HG02588 (cell line): ENCODE data around the gene HNRNPK.

ENCODE experiments used
- ATAC-seq: cut with Tn5 transposase; IDR thresholded peaks from one replicate; pipeline ENCODE4 v1.9.1; 2021; ENCODE audit warnings: mild to moderate bottlenecking, moderate library complexity; ENCODE audit not compliant: unreplicated experiment

HNRNPK gene

DNA sequence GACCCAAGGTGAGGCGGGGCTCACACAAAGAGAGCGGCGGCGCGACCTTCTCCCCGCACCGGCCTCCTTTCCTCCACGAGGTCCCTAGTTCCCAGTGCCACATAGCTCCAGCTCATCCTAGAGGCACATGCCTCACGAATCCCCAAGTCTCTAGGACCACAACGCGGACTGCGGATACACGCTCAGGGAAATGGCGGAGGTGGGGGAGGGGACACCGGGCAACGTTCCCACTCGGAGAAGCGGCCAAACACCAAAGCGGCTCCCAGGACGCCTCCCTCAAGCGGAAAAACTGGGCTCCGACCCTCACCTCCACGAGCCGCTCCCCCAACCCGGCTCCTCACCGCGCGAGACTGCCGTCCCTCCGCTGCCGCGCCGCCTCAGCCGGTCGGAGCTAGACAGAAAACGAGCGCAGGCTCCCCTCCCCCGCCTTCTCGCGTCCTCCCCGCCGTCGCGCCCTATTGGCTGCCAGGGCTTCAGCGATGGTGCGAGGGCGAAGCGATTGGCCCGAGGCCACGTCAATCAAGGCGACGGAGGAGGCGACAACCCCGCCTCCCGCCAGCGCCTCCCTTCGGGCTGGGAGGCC, at the start of gene HNRNPK:
TSS of gene HNRNPK (minus strand) at position 404 of the 583 bp plus-strand sequence. CDS start 1,963 bp downstream, outside the sequence.
- ATAC-seq, result peak; percentile 87

DNA sequence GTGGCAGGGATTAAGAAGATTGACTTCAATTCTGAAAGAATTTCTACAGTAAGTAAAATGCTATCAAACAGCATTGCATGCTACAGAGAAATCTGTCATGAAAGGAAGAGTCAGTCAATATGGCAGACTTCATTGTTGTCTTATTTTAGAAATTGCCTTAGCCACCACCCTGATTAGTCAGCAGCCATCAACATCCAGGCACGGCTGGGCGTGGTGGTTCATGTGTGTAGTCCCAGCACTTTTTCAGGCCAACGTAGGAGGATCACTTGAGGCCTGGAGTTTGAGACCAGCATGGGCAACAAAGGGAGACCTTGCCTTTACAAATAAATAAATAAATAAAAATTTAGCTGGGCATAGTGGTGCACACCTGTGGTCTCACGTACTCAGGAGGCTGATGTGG, 47.2 kb upstream of the HNRNPK start:
- no peak for ATAC-seq

DNA sequence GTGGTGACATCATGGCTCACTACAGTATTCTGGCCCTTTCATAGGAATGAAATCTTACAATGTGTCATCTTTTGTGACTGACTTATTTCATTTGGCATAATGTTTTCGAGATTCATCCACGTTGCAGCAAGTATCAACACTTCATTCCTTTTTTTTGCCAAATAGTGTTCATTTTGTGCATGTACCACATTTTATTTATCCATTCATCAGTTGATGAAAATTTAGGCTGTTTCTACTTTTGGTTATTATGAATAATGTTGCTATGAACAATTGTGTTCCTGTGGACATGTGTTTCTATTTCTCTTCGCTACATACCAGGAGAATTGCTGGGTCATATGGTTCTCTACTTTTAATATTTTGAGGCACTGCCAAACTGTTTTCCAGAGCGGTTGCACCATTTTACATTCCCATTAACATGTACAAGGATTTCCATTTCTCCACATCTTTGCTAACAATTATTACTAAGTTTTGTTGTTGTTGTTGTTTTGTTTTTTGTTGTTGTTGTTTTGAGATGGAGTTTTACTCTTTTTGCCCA, 44.1 kb upstream of the HNRNPK start:
- no peak for ATAC-seq

- no peak for ATAC-seq
Observed at GRCh38 chr9:84007662-84008061, 27.6 kb upstream of the HNRNPK start.

- ATAC-seq, result no peak
Observed at GRCh38 chr9:84003246-84003645, 23.2 kb upstream of the HNRNPK start.

- ATAC-seq, result no peak
Observed at GRCh38 chr9:84002344-84002743, 22.3 kb upstream of the HNRNPK start.

DNA sequence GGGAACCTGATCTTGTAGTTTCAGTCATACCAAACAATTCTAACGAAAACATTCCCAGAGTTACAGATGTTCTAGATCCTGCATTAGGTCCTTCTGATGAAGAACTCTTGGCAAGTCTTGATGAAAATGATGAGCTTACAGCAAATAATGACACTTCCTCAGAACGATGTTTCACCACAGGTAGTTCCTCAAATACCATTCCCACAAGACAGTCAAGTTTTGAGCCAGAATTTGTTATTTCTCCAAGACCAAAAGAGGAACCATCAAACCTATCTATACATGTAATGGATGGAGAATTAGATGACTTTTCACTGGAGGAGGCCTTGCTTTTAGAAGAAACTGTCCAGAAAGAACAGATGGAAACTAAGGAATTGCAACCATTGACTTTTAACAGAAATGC, 21.6 kb upstream of the HNRNPK start:
- ATAC-seq, result no peak

GRCh38 chr9:84000186-84000585, 20.2 kb upstream of the HNRNPK start:
- no peak for ATAC-seq

GRCh38 chr9:83999141-83999918, 19.3 kb upstream of the HNRNPK start:
- ATAC-seq, result no peak

- no peak for ATAC-seq
Observed at GRCh38 chr9:83996126-83996525, 16.1 kb upstream of the HNRNPK start.

DNA sequence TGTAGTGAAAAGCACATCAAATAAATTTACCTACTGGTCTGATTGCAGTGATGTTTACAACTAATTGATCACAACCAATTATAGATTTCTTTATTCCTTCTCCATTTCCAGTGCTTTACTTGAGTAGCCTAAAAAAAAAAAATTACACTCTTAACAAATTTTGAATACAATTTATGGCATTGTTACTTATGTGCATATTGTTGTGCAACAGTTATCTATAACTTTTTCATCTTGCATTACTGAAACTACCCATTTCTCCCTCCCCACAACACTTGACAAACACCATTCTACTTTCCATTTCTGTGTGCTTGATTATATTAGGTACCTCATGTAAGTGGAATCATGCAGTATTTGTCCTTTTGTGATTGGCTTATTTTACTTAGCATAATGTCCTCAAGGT, 12.9 kb upstream of the HNRNPK start:
- ATAC-seq, result no peak

DNA sequence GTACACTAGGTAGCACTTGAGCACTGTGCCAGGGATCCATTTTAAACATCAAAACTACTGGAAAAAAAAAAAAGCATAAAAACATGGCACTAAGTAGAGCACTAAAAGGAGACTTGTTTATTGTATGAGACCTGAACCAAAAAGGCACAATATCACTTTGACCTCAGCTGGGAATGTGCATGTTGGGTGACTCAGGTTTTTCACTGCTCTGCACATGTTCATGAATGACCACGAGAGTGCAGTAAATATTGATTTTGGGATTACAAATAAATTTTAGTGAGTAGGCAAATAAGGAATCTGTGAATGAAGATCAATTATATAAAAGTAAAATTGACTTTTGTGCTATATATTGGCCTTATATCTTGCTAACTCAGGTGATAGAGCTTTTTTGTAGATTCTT, 12.4 kb upstream of the HNRNPK start:
- ATAC-seq, result no peak

DNA sequence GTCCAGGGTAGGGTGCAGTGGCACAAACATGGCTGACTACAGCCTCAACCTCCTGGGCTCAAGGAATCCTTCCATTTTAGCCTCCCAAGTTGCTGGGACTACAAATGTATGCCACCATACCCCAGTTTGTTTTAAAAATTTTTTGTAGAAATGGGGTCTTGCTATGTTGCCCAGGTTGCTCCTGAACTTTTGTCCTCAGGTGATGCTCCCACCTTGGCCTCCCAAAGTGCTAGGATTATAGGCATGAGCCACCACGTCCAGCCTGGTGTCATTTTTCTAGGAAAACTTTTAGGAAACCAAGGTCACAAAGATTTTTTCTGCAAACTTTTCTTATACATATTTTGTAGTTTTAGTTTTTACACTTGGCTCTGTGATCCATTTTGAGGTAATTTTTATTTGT, 11.3 kb upstream of the HNRNPK start:
- ATAC-seq, result no peak

- no peak for ATAC-seq
Observed at GRCh38 chr9:83988411-83988810, 8.4 kb upstream of the HNRNPK start.

GRCh38 chr9:83987402-83987791, 7.4 kb upstream of the HNRNPK start:
- ATAC-seq, result no peak

GRCh38 chr9:83986765-83987401, 6.9 kb upstream of the HNRNPK start:
- no peak for ATAC-seq

DNA sequence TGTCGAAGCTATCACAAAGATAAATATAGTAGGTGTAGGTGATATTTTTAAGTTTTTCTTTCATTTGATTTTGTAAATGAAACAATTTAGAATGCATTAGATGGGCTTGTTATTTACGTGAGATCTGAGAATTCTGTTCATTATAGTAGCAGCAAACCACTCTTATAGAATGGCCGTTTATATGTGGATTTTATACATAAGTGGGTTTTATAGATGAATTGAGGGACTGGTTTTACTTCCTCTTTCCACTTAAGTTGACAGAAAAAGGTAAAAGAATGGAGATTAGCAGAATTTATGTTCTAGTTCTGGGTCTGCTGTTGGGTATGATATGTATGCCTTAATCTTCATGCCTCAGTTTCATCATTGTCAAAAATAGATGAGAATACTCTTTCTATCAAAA, 6.2 kb upstream of the HNRNPK start:
- no peak for ATAC-seq

- no peak for ATAC-seq
Observed at GRCh38 chr9:83981126-83981871, 1.3 kb upstream of the HNRNPK start.

DNA sequence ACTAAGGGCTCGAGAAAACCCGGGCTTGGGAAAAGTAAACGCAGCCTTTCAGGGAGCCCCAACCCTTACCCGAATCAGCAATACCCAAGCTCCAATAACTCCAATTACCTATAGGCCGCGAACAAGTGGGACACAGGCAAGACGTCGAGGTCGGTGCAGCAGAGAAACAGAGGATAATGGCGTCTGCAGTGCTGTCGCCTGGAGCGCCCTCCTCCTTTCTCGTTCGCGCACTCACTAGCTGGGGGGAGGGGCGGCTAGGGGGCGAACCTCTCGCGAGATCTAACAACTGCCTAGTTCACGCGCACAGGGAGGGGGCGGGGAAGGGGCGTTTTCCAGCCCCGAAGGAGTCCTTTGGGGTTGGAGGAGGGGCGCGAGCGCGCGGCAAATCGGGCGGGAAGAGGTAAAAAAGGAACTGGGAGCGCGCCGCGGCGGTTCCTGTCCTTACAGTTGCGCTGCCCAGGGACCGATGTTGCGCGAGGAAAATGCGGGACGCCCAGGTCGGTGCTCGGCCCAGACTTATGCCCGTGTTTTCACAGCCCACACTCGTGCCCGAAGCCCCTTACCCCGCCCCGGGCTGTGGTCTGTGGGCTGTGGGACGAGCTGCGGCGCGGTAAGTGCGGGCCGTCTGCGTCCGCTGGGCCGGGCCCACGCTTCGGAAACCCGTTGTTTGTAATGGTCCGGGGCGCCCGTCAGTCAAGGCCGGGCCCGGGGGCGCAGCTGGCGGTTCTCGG, 545 bp upstream of the HNRNPK start, which contains the start of gene RMI1:
TSS of gene RMI1 (plus strand) at position 411 of the 731 bp plus-strand sequence. CDS start 20,182 bp downstream, outside the sequence.
- ATAC-seq, result peak; percentile 64
